ENCODE results near the gene FAT4.

The FAT4 gene

DNA sequence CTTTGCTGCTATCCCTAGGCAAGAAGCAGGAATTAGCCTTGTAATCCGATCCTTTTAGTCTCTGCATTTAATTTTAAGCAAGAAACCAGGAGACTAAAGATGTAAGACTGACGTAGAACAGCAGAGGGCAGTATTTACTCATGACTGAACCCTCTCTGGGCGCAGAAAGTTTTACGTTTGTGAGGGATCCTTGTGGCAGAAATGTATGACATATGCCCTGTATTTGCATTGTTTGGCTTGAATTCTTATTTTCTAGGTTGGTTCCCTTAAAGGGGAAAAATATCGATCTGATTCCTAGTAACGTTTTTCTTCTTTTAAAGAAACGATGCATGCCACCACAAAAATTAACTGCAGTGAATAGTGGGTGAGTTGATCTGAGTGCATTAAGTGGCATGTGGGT is 1.3 kb upstream of the FAT4 start:
- no peak overlapping the region for H3K9ac ChIP-seq (ENCODE audit: low read length)
- H2BK5ac ChIP-seq (ENCODE audit: low read length), result no peak overlapping the region
- DNase-seq, result peak; percentile 95
- peaks cover 4% of the 10 kb centered on the region for H3K4me1 ChIP-seq (ENCODE audit: control insufficient read depth, low read depth, low read length)
- peaks cover 2% of the 10 kb centered on the region for H3K79me1 ChIP-seq (ENCODE audit: low read length)
- no peaks in the 10 kb centered on the region for H3K27me3 ChIP-seq (ENCODE audit: insufficient read depth, low read length, poor library complexity)
- H3K4me2 ChIP-seq (ENCODE audit: low read length), result no peak overlapping the region
- H2BK120ac ChIP-seq (ENCODE audit: low read depth, low read length), result no peak overlapping the region
- H3K36me3 ChIP-seq (ENCODE audit: control insufficient read depth, insufficient read depth, low read length), result no peaks in the 10 kb centered on the region
- H2BK15ac ChIP-seq (replicated peaks; ENCODE audit: low read depth), result no peak overlapping the region
- no peak overlapping the region for H3K23ac ChIP-seq (ENCODE audit: low read length)
- no peak overlapping the region for H3K4ac ChIP-seq (ENCODE audit: low read depth, low read length)
- H3K27ac ChIP-seq (ENCODE audit: low read depth, low read length), result no peak overlapping the region
- no peaks in the 10 kb centered on the region for H3K79me2 ChIP-seq (ENCODE audit: control insufficient read depth, insufficient read depth, low read length)
- no peak overlapping the region for H4K8ac ChIP-seq (ENCODE audit: low read depth, low read length)
- no CpG with 5 or more reads among the region's 7 CpGs for WGBS (ENCODE audit: extremely low coverage, insufficient coverage, low lambda C conversion rate)
- no peak overlapping the region for H4K5ac ChIP-seq (ENCODE audit: low read length)
- H3K18ac ChIP-seq (ENCODE audit: low read length), result no peak overlapping the region
- no peak overlapping the region for H3K4me3 ChIP-seq (ENCODE audit: low read length)
- no peak overlapping the region for H3K56ac ChIP-seq (ENCODE audit: low read length)
- H2AK5ac ChIP-seq (ENCODE audit: low read length), result no peak overlapping the region

DNA sequence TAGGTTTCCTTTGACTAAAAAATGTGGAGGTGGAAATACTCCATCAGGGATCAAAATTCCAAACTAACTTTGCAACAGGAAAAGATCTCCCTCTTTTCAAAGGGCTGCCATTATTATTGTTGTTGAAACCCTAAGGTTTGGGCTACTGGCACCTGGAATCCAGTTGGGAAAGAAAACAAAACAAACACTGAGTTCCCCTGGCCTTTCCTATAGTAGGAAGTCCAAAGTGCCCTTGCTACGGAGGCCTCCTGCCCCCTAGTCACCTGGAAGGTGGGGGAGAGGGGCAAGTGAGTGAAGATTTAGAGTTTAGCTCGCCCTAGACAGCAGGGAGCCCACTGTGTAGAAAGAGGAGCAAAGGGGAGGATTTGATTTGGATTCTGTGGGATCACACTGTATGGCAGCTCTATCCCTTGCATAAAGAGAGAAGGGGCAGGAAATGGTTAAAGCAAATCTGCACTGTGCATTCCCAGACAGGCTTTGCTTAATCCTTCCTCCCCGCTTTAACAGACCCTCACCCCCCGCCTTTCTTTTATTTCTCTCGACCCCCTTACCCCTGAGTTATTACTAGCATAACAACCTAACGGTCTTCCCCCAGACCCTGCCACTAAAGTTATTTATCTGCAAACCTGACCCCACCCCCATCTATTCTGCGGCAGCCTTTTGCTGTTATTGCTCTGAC is 627 bp upstream of the FAT4 start:
- Histone ChIP-seq H3K9ac (ENCODE audit: low read length) (peak overlapping the region; percentile 5), H3K4me3 (ENCODE audit: low read length) (peak overlapping the region; percentile 21), H3K56ac (ENCODE audit: low read length) (peak overlapping the region; percentile 78), H3K79me1 (ENCODE audit: low read length) (peaks cover 2% of the 10 kb centered on the region), H3K4me2 (ENCODE audit: low read length) (peak overlapping the region; percentile 78), H4K5ac (ENCODE audit: low read length) (no peak overlapping the region), H3K4ac (ENCODE audit: low read depth, low read length) (no peak overlapping the region), H3K27me3 (ENCODE audit: insufficient read depth, low read length, poor library complexity) (no peaks in the 10 kb centered on the region), H3K4me1 (ENCODE audit: control insufficient read depth, low read depth, low read length) (peaks cover 4% of the 10 kb centered on the region), H3K23ac (ENCODE audit: low read length) (no peak overlapping the region), H2BK5ac (ENCODE audit: low read length) (no peak overlapping the region), H2AK5ac (ENCODE audit: low read length) (no peak overlapping the region), H3K18ac (ENCODE audit: low read length) (no peak overlapping the region), H3K79me2 (ENCODE audit: control insufficient read depth, insufficient read depth, low read length) (no peaks in the 10 kb centered on the region), H3K27ac (ENCODE audit: low read depth, low read length) (no peak overlapping the region), H2BK15ac (replicated peaks; ENCODE audit: low read depth) (no peak overlapping the region), H3K36me3 (ENCODE audit: control insufficient read depth, insufficient read depth, low read length) (no peaks in the 10 kb centered on the region), H4K8ac (ENCODE audit: low read depth, low read length) (no peak overlapping the region), H2BK120ac (ENCODE audit: low read depth, low read length) (no peak overlapping the region)
- no CpG with 5 or more reads among the region's 7 CpGs for WGBS (ENCODE audit: extremely low coverage, insufficient coverage, low lambda C conversion rate)
- peak; percentile 31 for DNase-seq

DNA sequence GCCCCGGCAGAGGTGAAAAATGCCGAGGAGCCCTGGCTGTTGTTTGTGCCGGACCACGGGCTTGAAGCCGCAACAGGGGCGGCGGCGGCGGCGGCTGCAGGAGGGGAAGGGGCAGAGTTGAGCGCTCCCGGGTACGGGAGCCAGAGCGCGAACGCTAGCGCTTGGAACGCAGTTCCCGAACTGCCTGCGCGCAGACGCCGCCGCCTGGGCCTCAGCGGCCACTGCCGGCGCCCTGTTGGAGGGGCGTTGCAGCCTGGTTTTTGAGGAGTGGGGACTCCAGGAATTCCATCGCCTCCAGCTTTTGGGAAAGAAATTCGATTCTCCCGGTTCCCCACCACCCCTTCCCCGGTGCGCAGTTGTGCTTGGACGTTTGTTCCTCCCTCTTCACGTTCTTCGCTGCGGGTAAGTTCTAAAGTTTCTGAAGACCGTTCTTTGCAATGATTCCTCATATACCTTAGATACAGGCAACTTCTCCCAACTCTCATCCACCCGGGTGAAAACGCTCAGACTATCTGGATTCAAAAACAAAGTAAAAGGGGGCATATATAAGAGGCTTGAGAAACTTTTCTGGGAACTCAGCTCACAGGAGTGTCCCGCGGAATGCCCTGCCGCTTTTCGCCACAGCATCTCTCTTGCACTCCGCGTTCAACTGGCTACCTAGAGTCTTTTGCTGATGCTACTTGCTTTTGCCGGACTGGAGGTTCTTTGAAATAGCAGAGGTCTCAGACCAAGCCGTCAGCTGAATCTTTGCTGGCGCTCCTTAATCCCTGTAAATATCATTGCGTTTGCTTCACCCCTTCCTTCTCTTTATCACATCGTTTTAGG is 1.0 kb downstream of the FAT4 start:
- no CpG with 5 or more reads among the region's 51 CpGs for WGBS (ENCODE audit: extremely low coverage, insufficient coverage, low lambda C conversion rate)
- H3K4me1 ChIP-seq (ENCODE audit: control insufficient read depth, low read depth, low read length), result peaks cover 4% of the 10 kb centered on the region
- peaks cover 2% of the 10 kb centered on the region for H3K79me1 ChIP-seq (ENCODE audit: low read length)
- no peaks in the 10 kb centered on the region for H3K36me3 ChIP-seq (ENCODE audit: control insufficient read depth, insufficient read depth, low read length)
- peak; percentile 79 for DNase-seq
- H4K5ac ChIP-seq (ENCODE audit: low read length), result no peak overlapping the region
- H3K79me2 ChIP-seq (ENCODE audit: control insufficient read depth, insufficient read depth, low read length), result no peaks in the 10 kb centered on the region
- no peak overlapping the region for H3K4ac ChIP-seq (ENCODE audit: low read depth, low read length)
- H2BK15ac ChIP-seq (replicated peaks; ENCODE audit: low read depth), result no peak overlapping the region
- peak overlapping the region; percentile 79 for H3K9ac ChIP-seq (ENCODE audit: low read length)
- peak overlapping the region; percentile 31 for H3K18ac ChIP-seq (ENCODE audit: low read length)
- peak overlapping the region; percentile 92 for H3K56ac ChIP-seq (ENCODE audit: low read length)
- peak overlapping the region; percentile 96 for H3K4me2 ChIP-seq (ENCODE audit: low read length)
- no peak overlapping the region for H2BK120ac ChIP-seq (ENCODE audit: low read depth, low read length)
- peak overlapping the region; percentile 77 for H3K4me3 ChIP-seq (ENCODE audit: low read length)
- H2BK5ac ChIP-seq (ENCODE audit: low read length), result no peak overlapping the region
- H2AK5ac ChIP-seq (ENCODE audit: low read length), result no peak overlapping the region
- H3K23ac ChIP-seq (ENCODE audit: low read length), result peak overlapping the region; percentile 48
- no peak overlapping the region for H4K8ac ChIP-seq (ENCODE audit: low read depth, low read length)
- H3K27me3 ChIP-seq (ENCODE audit: insufficient read depth, low read length, poor library complexity), result no peaks in the 10 kb centered on the region
- H3K27ac ChIP-seq (ENCODE audit: low read depth, low read length), result no peak overlapping the region

DNA sequence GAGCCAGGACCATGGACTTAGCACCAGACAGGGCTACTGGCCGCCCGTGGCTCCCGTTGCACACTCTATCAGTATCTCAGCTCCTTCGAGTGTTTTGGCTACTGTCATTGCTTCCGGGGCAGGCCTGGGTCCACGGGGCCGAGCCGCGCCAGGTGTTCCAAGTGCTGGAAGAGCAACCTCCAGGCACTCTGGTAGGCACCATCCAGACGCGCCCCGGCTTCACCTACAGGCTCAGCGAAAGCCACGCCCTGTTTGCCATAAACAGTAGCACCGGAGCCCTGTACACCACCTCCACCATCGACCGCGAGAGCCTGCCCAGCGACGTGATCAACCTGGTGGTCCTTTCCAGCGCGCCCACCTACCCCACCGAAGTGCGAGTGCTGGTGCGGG is 1.6 kb downstream of the FAT4 start:
- Histone ChIP-seq H3K4me2 (ENCODE audit: low read length) (peak overlapping the region; percentile 96), H2BK15ac (replicated peaks; ENCODE audit: low read depth) (no peak overlapping the region), H3K79me1 (ENCODE audit: low read length) (peaks cover 2% of the 10 kb centered on the region), H3K79me2 (ENCODE audit: control insufficient read depth, insufficient read depth, low read length) (no peaks in the 10 kb centered on the region), H4K5ac (ENCODE audit: low read length) (no peak overlapping the region), H3K4me1 (ENCODE audit: control insufficient read depth, low read depth, low read length) (peaks cover 4% of the 10 kb centered on the region), H3K18ac (ENCODE audit: low read length) (no peak overlapping the region), H2AK5ac (ENCODE audit: low read length) (no peak overlapping the region), H3K23ac (ENCODE audit: low read length) (peak overlapping the region; percentile 48), H3K4me3 (ENCODE audit: low read length) (peak overlapping the region; percentile 57), H3K4ac (ENCODE audit: low read depth, low read length) (no peak overlapping the region), H3K9ac (ENCODE audit: low read length) (peak overlapping the region; percentile 79), H2BK120ac (ENCODE audit: low read depth, low read length) (no peak overlapping the region), H3K56ac (ENCODE audit: low read length) (peak overlapping the region; percentile 83), H2BK5ac (ENCODE audit: low read length) (no peak overlapping the region), H3K27ac (ENCODE audit: low read depth, low read length) (no peak overlapping the region), H3K36me3 (ENCODE audit: control insufficient read depth, insufficient read depth, low read length) (no peaks in the 10 kb centered on the region), H4K8ac (ENCODE audit: low read depth, low read length) (no peak overlapping the region), H3K27me3 (ENCODE audit: insufficient read depth, low read length, poor library complexity) (no peaks in the 10 kb centered on the region)
- no peak for DNase-seq
- no CpG with 5 or more reads among the region's 25 CpGs for WGBS (ENCODE audit: extremely low coverage, insufficient coverage, low lambda C conversion rate)

DNA sequence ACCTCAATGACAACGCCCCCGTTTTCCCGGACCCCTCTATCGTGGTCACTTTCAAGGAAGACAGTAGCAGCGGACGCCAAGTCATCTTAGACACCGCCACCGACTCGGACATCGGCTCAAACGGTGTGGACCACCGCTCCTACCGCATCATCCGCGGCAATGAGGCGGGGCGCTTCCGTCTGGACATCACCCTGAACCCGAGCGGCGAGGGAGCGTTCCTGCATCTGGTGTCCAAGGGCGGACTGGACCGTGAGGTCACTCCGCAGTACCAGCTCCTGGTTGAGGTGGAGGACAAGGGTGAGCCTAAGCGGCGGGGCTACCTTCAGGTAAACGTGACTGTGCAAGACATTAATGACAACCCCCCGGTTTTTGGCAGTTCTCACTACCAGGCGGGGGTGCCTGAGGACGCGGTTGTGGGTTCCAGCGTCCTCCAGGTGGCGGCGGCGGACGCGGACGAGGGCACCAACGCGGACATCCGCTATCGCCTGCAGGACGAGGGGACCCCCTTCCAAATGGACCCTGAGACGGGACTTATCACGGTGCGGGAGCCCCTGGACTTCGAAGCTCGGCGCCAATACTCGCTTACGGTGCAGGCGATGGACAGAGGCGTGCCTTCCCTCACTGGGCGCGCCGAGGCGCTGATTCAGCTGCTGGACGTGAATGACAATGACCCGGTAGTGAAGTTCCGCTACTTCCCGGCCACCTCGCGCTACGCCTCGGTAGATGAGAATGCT is 2.2 kb downstream of the FAT4 start:
- WGBS (ENCODE audit: extremely low coverage, insufficient coverage, low lambda C conversion rate), result no CpG with 5 or more reads among the region's 66 CpGs
- peak; percentile 59 for DNase-seq
- H3K4ac ChIP-seq (ENCODE audit: low read depth, low read length), result no peak overlapping the region
- peaks cover 4% of the 10 kb centered on the region for H3K4me1 ChIP-seq (ENCODE audit: control insufficient read depth, low read depth, low read length)
- H3K56ac ChIP-seq (ENCODE audit: low read length), result peak overlapping the region; percentile 83
- peak overlapping the region; percentile 96 for H3K4me2 ChIP-seq (ENCODE audit: low read length)
- no peaks in the 10 kb centered on the region for H3K27me3 ChIP-seq (ENCODE audit: insufficient read depth, low read length, poor library complexity)
- peak overlapping the region; percentile 56 for H3K4me3 ChIP-seq (ENCODE audit: low read length)
- peaks cover 2% of the 10 kb centered on the region for H3K79me1 ChIP-seq (ENCODE audit: low read length)
- H2BK15ac ChIP-seq (replicated peaks; ENCODE audit: low read depth), result no peak overlapping the region
- H2BK120ac ChIP-seq (ENCODE audit: low read depth, low read length), result no peak overlapping the region
- peak overlapping the region; percentile 63 for H3K9ac ChIP-seq (ENCODE audit: low read length)
- H4K5ac ChIP-seq (ENCODE audit: low read length), result no peak overlapping the region
- H4K8ac ChIP-seq (ENCODE audit: low read depth, low read length), result no peak overlapping the region
- H3K36me3 ChIP-seq (ENCODE audit: control insufficient read depth, insufficient read depth, low read length), result no peaks in the 10 kb centered on the region
- no peak overlapping the region for H3K23ac ChIP-seq (ENCODE audit: low read length)
- H2AK5ac ChIP-seq (ENCODE audit: low read length), result no peak overlapping the region
- no peak overlapping the region for H3K27ac ChIP-seq (ENCODE audit: low read depth, low read length)
- H3K79me2 ChIP-seq (ENCODE audit: control insufficient read depth, insufficient read depth, low read length), result no peaks in the 10 kb centered on the region
- no peak overlapping the region for H2BK5ac ChIP-seq (ENCODE audit: low read length)
- no peak overlapping the region for H3K18ac ChIP-seq (ENCODE audit: low read length)

Measured in mesendoderm (in vitro differentiated cells).